Measurements from ENCODE around the gene MS4A14.

The MS4A14 gene

DNA sequence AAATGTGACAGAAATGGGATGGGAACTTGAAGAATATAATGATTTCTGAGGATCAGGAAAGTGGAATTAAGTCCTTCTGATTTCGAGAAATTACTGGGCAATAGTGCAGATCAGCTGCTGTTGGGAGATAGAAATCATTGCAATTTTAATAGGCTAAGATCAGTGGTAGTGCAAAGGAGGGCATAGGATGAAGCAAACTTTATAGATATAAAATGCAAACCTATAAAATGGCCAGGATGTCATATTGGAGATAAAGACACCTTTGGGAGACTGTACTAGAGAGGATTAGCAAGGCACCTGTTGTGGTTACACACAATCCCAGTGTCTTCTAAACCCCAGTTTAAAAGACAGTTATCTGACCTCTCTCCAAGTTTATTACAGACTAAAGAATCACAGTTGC lies 24.4 kb upstream of the MS4A14 start:
- no peak overlapping the region for H3K27ac Mint-ChIP-seq
- H3K27me3 Mint-ChIP-seq (ENCODE audit: low read depth): peaks cover 9% of the 10 kb centered on the region
- no peaks in the 10 kb centered on the region for H3K36me3 Mint-ChIP-seq (ENCODE audit: low read depth)
- H3K4me3 Mint-ChIP-seq: no peak overlapping the region
- H3K9me3 Mint-ChIP-seq: no peaks in the 10 kb centered on the region
- H3K4me1 Mint-ChIP-seq (ENCODE audit: low read depth): no peaks in the 10 kb centered on the region

DNA sequence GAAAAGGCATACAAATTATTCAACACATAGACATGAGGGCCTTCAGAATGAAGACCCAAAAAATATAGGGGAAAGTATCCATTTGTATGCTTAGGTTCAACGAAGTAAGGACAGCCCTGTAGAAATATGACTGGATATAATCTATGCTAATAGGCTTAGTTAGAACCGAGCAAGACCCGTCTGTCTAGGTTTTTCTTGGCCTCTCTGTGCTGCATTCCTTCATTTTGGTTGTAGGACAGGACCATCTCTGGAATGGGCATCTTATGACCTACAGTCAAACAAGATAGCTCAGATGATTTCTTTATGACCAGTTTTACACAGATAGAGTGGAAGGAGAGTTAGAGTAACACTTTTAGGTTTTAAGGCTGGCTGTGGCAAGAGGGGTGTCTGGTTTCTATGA lies 23.5 kb upstream of the MS4A14 start:
- no peak overlapping the region for H3K27ac Mint-ChIP-seq
- H3K4me3 Mint-ChIP-seq: no peak overlapping the region
- peaks cover 9% of the 10 kb centered on the region for H3K27me3 Mint-ChIP-seq (ENCODE audit: low read depth)
- no peaks in the 10 kb centered on the region for H3K36me3 Mint-ChIP-seq (ENCODE audit: low read depth)
- H3K9me3 Mint-ChIP-seq: no peaks in the 10 kb centered on the region
- H3K4me1 Mint-ChIP-seq (ENCODE audit: low read depth): no peaks in the 10 kb centered on the region

DNA sequence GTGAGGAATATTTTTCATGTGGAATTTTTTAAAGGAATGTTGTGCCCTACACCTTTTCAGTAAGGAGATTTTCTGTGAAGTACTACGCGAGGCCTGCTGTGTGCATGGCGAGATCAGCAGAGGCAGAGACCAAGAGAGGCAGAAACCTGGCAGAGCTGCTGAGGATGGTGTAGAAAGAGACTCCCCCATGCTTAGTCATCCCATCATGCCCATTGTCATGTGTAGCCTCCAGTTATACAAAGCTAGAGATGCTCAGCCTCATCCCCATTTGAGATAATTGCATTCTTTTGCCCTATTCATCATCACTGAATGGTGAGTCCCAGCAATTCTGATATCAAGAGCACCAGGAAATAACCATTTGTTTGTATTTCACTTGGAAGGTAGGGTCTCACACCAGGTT lies 20.9 kb upstream of the MS4A14 start:
- Mint-ChIP-seq H3K4me1 (ENCODE audit: low read depth) (peaks cover 5% of the 10 kb centered on the region), H3K4me3 (no peak overlapping the region), H3K27ac (no peak overlapping the region), H3K27me3 (ENCODE audit: low read depth) (peaks cover 14% of the 10 kb centered on the region), H3K9me3 (no peaks in the 10 kb centered on the region), H3K36me3 (ENCODE audit: low read depth) (no peaks in the 10 kb centered on the region)

DNA sequence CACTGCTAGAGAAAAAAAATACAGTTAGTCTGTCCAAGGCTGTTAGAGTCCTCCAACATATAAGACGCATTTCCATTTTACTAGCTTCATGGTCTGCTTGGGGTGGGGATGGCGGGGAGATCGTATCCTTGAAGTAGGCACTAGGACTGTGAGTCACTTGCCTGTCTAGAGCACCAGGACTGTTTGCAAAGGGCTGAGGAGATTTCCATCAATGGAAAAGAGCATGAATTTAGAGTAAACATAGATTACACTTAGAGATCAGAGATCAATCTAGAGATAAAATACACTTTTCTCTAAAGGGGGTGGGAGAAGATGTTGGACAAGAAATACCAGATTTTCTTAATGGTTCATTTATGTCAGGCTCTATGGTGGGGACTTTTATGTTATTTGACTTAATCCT lies 19.7 kb upstream of the MS4A14 start:
- Mint-ChIP-seq H3K9me3 (no peaks in the 10 kb centered on the region), H3K27me3 (ENCODE audit: low read depth) (peaks cover 9% of the 10 kb centered on the region), H3K4me3 (no peak overlapping the region), H3K4me1 (ENCODE audit: low read depth) (peaks cover 5% of the 10 kb centered on the region), H3K27ac (no peak overlapping the region), H3K36me3 (ENCODE audit: low read depth) (no peaks in the 10 kb centered on the region)

DNA sequence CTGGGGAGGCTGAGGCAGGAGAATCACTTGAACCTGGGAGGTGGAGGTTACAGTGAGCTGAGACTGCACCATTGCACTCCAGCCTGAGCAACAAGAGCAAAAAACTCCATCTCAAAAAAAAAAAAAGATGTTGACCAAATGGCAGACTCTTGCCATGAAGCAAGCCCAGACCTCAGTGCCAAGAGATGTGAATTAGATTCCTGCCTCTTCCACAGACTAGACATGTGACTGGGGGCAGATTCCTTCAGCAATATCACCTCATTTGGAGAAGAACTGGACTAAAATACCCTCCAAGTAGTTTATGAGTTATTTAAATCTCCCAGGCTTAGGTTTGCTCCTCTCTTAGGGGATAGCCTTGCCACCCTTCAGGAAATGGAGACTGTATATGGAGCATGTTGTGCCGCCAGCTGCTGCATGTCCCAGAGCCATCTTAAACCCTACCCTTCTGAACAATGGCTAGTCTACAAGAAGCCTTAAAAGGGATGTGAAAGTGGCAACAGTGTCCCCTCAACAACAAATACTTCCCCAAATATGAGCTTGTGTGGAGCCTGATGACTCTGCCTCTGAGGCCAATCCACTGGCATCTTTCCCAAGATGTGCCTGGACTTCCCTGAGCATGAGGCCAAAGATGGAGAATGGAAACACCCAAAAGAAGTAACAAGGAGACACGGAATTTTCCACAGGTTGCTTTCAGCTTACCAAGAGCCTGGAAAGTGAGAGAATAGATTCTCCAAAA lies 18.7 kb upstream of the MS4A14 start:
- H3K27ac Mint-ChIP-seq: no peak overlapping the region
- H3K9me3 Mint-ChIP-seq: no peaks in the 10 kb centered on the region
- H3K36me3 Mint-ChIP-seq (ENCODE audit: low read depth): no peaks in the 10 kb centered on the region
- H3K27me3 Mint-ChIP-seq (ENCODE audit: low read depth): peaks cover 9% of the 10 kb centered on the region
- H3K4me1 Mint-ChIP-seq (ENCODE audit: low read depth): peaks cover 5% of the 10 kb centered on the region
- no peak overlapping the region for H3K4me3 Mint-ChIP-seq

DNA sequence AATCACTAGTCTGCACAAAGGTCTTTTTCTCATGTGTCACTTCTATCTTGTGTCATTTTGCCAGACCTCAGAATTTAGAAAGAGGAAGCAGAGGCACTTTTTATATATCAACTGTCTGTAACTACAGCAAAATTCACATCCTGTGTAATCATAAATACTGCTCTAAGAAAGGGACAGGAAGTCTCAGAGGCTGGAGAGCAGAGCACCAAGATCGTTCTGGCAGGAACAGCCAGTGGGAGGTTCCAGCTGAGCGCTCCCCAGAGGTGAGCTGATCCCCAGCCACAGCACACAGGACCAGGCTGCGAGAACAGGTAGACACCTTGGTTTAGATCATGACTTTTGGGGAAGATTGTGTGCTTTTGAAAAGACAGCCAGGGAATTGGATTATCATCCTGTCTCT lies 17.9 kb upstream of the MS4A14 start, which contains the start of gene MS4A7:
Gene MS4A7, plus strand, starts transcription at position 179 of the 400 bp plus-strand sequence. CDS start 4,610 bp downstream, outside the sequence.
- Mint-ChIP-seq H3K4me1 (ENCODE audit: low read depth) (peaks cover 5% of the 10 kb centered on the region), H3K27ac (no peak within 1 kb of the TSS), H3K27me3 (ENCODE audit: low read depth) (peaks cover 9% of the 10 kb centered on the region), H3K9me3 (no peaks in the 10 kb centered on the region), H3K36me3 (ENCODE audit: low read depth) (no peaks in the 10 kb centered on the region), H3K4me3 (no peak within 1 kb of the TSS)

DNA sequence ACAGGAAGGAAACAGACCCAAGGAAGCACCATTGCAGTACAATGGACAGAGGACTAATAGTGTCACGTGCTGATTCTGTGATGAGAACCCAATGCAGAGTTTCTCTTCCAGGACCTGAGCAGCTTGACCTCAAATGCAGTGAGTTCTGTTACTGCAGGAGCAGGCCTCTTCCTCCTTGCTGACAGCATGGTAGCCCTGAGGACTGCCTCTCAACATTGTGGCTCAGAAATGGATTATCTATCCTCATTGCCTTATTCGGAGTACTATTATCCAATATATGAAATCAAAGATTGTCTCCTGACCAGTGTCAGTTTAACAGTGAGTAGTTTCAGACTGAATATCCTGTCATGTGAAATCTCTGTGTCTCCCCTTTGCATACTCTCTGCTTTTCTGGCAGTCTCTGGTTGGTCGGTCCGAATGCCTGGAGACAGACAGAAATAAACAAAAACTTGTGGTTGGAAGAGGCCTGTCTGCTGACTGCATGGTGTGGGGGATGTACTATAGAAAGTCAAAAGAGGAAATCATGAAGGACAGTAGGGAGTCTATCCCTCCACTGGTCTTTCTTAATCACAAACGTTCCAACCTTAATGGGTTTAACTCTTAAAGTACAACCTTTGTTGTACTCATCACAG lies 6.9 kb upstream of the MS4A14 start:
- Mint-ChIP-seq H3K4me3 (no peak overlapping the region), H3K36me3 (ENCODE audit: low read depth) (no peaks in the 10 kb centered on the region), H3K9me3 (no peaks in the 10 kb centered on the region), H3K27ac (no peak overlapping the region), H3K27me3 (ENCODE audit: low read depth) (no peaks in the 10 kb centered on the region), H3K4me1 (ENCODE audit: low read depth) (no peaks in the 10 kb centered on the region)

DNA sequence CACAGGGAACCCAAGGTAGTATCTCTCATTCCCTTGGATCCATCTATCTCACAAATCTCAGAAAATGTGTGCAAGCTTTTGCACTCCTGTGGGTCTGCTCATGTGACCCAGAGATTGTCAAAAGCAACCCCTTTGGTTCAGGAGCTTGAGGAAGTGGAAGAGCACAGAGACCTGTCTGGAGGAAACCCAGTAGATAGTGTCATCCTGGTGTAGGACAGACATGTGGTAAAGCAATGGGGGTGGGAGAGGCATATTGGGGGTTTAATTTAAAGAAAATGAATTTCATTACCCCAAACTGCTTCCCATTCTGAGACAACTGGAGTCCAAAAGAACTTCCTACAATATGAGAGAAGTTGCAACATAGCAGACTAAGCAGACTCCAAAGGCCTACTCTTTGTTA lies 5.8 kb upstream of the MS4A14 start:
- Mint-ChIP-seq H3K4me3 (no peak overlapping the region), H3K27ac (no peak overlapping the region), H3K36me3 (ENCODE audit: low read depth) (no peaks in the 10 kb centered on the region), H3K9me3 (no peaks in the 10 kb centered on the region), H3K4me1 (ENCODE audit: low read depth) (no peaks in the 10 kb centered on the region), H3K27me3 (ENCODE audit: low read depth) (no peaks in the 10 kb centered on the region)

DNA sequence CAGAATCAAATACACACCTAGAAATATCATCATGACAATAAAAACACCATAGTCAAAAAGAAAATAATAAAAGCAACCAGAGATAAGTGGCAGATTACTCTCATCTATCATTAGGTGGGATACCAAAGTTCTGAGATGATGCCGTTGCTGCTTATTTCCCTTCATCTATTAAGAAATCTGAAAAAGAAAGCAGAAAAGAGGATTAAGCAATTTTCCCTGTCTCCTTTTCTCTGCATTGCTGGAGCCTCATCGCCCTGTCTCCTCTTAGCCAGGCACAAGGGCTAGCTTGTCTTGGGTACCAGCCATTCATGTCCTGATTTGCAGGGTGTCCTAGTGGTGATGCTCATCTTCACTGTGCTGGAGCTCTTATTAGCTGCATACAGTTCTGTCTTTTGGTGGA lies 3.9 kb upstream of the MS4A14 start:
- no peaks in the 10 kb centered on the region for H3K9me3 Mint-ChIP-seq
- no peaks in the 10 kb centered on the region for H3K36me3 Mint-ChIP-seq (ENCODE audit: low read depth)
- H3K4me1 Mint-ChIP-seq (ENCODE audit: low read depth): peaks cover 1% of the 10 kb centered on the region
- no peak overlapping the region for H3K4me3 Mint-ChIP-seq
- no peak overlapping the region for H3K27ac Mint-ChIP-seq
- H3K27me3 Mint-ChIP-seq (ENCODE audit: low read depth): no peaks in the 10 kb centered on the region

DNA sequence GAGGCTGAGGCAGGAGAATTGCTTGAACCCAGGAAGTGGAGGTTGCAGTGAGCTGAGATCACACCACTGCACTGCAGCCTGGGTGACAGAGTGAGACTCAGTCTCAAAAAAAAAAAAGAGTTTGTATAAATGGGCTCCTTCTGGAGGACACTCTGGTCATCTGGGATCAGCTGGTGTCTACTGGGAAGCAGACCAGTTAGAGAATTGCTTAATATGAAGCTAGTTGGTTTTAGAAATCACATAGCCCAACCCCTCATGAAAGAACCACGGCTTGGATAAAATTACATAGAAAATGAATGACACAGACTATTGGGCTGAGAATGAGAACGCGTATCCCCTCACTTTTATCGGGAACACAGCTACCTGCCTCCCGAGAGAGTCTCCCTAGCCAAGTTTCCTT lies 3.2 kb upstream of the MS4A14 start:
- Mint-ChIP-seq H3K36me3 (ENCODE audit: low read depth) (no peaks in the 10 kb centered on the region), H3K27me3 (ENCODE audit: low read depth) (no peaks in the 10 kb centered on the region), H3K4me1 (ENCODE audit: low read depth) (peaks cover 1% of the 10 kb centered on the region), H3K4me3 (no peak overlapping the region), H3K27ac (no peak overlapping the region), H3K9me3 (no peaks in the 10 kb centered on the region)

DNA sequence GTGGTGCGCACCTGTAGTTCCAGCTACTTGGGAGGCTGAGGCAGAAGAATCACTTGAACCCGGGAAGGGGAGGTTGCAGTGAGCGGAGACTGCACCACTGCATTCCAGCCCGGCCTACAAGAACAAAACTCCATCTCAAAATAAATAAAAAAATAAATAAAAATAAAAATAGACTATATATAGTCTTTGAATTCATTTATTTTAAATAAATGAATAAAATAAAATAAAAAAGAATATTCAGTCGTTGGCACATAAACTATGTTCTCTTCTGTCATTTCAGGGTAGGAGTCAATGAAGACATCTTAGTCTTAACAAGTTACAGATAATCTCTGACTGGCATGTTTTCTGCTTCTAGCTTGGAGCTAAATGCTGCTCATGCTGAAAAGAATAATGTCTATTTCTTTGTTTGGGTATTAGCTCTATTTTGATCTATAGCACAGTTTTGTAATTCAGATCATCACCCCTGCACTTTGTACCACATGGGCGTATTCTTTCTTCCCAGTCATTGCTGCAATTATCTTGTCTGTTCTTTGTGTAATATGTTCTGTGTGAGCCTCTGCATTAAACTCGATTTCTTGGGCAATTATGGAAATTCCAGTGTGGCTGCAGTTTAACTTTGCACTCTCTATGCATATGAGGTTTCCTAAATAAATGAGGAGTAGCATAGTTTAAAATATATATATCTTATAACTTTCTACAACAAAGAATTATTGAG lies 1.4 kb upstream of the MS4A14 start:
- H3K27me3 Mint-ChIP-seq (ENCODE audit: low read depth): no peaks in the 10 kb centered on the region
- H3K27ac Mint-ChIP-seq: no peak overlapping the region

DNA sequence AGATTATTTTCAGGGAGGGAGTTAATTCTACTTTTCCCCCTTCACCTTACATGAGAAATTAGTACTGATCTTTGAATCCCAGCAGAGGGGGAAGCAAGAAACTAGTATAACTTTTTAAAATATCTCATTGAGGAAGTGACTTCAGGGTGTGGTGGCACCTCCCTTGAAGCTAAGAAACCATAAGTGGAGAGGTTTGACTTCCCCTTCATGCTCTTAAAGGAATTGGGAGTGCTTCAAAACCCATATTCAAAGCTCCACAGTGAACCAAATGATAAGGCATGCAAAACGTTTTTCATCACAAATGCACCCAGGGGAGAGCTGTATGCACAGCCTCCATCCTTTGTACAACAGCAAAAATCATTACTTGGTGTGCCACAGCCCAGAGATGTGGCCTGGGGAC lies 540 bp downstream of the MS4A14 start:
- H3K4me3 Mint-ChIP-seq: no peak overlapping the region
- no peaks in the 10 kb centered on the region for H3K9me3 Mint-ChIP-seq
- H3K27me3 Mint-ChIP-seq (ENCODE audit: low read depth): no peaks in the 10 kb centered on the region
- H3K36me3 Mint-ChIP-seq (ENCODE audit: low read depth): no peaks in the 10 kb centered on the region
- H3K4me1 Mint-ChIP-seq (ENCODE audit: low read depth): peaks cover 1% of the 10 kb centered on the region
- no peak overlapping the region for H3K27ac Mint-ChIP-seq

More for the DNA sequence above, 1.4 kb upstream of the MS4A14 start:
- Mint-ChIP-seq H3K4me3 (no peak overlapping the region), H3K9me3 (no peaks in the 10 kb centered on the region), H3K4me1 (ENCODE audit: low read depth) (peaks cover 1% of the 10 kb centered on the region), H3K36me3 (ENCODE audit: low read depth) (no peaks in the 10 kb centered on the region)

DNA sequence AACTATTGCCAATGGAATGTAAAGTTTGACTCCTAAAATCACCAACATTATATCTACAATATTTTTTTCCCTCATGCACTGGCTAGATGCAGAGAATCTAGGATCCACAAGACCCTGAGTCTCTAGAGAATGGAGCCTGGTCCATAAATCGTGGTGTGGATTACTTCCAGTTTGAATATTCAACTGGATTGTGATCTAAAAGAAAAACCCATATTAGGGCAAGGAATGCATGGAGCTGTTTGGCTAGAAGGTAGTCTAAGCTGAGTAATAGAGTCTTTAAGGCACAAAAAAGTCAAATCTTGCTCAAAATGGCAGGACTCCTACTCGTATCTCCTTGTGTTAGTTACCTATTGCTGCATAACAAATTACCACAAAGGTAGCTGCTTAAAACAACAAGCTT lies 23.8 kb downstream of the MS4A14 start:
- no peak overlapping the region for H3K4me3 Mint-ChIP-seq
- peaks cover 6% of the 10 kb centered on the region for H3K27me3 Mint-ChIP-seq (ENCODE audit: low read depth)
- H3K27ac Mint-ChIP-seq: no peak overlapping the region

DNA sequence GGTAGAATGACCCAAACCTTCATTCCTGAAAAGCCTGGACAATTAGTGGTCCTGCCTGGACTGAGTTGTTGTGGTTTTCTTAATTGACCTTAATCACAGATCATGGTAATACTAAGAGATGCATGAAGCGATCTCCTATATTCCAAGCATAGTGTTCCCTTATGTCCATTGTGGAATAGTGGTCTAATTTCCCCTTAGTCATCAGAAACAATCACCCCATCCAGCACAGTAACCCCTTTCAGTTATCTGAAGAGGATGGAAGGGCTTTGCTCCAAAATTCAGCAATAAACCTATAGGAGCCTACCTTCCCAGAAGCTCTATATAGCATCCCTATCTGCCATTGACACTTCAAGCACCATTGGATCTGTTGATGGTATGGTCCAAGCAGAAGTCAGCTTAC lies 26.4 kb downstream of the MS4A14 start:
- Mint-ChIP-seq H3K4me3 (no peak overlapping the region), H3K36me3 (ENCODE audit: low read depth) (no peaks in the 10 kb centered on the region), H3K27ac (no peak overlapping the region), H3K27me3 (ENCODE audit: low read depth) (peaks cover 10% of the 10 kb centered on the region), H3K4me1 (ENCODE audit: low read depth) (no peaks in the 10 kb centered on the region), H3K9me3 (peaks cover 4% of the 10 kb centered on the region)

More for the DNA sequence above, 23.8 kb downstream of the MS4A14 start:
- peaks cover 4% of the 10 kb centered on the region for H3K9me3 Mint-ChIP-seq
- H3K4me1 Mint-ChIP-seq (ENCODE audit: low read depth): no peaks in the 10 kb centered on the region
- no peaks in the 10 kb centered on the region for H3K36me3 Mint-ChIP-seq (ENCODE audit: low read depth)

DNA sequence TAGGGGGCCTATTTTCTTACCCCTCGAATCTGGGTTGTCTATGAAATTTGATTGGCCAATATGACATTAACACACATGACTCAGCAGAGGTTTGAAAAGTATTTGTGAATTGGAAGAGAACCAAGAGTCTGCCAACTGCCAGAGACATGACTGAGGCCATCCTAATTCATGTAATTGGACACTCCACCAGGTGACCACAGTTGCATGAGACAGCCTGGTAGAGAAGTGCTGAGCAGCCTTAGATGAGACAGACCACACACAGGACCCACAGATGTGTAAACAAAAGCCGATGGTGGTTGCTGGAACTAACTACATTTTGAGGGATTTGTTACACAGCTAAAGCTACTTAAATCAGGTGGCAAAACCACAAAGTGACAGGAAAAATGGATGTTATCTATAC lies 32.3 kb downstream of the MS4A14 start:
- Mint-ChIP-seq H3K27me3 (ENCODE audit: low read depth) (peaks cover 17% of the 10 kb centered on the region), H3K4me3 (no peak overlapping the region), H3K36me3 (ENCODE audit: low read depth) (no peaks in the 10 kb centered on the region), H3K9me3 (no peaks in the 10 kb centered on the region), H3K27ac (no peak overlapping the region), H3K4me1 (ENCODE audit: low read depth) (no peaks in the 10 kb centered on the region)

Measured in T-helper 1 cell treated with Interleukin-12 subunit alpha and Interleukin-12 subunit beta and Interleukin-4 antibody, amounts not matched to agents 30 μg/mL and 1 μg/mL, for 36 hours (primary cell).